ENCODE data around the gene TAF4.
"Not testable (repeated sequence)": the region's sequence is repeated elsewhere in the genome, so short reads cannot be mapped to it uniquely, and the experiment has no call there.

TAF4 gene

DNA sequence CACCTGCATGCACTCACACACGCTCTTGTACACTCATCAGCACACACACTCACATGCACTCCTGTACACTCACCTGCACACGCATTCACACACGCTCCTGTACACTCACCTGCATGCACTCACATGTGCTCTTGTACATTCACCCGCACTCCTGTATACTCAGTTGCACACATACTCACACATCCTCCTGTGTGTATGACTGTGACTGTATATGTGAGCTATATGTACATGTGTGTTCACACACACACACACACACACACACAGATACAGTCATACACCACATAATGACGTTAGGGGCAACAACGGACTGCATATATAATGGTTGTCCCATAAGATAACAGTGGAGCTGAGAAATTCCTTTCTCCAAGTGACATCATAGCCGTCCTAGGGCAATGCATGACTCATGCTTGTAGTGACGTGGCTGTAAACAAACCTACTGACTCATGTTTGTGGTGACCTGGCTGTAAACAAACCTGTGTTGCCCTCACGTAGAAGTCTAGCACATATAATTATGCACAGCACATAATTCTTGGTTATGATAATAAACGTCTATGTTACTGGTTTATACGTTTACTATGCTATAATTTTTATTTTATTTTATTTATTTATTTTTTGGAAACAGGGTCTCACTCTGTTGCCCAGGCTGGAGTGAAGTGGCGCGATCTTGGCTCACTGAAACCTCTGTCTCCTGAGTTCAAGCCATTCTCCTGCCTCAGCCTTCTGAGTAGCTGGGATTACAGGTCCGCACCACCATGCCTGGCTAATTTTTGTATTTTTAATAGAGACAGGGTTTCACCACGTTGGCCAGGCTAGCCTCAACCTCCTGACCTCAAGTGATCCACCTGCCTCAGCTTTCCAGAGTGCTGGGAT, 22.8 kb upstream of the TAF4 start:
- Histone ChIP-seq H3K4me1 (ENCODE audit: insufficient read depth, low read length) (peaks cover 5% of the 10 kb centered on the region), H3K36me3 (ENCODE audit: insufficient read depth, low read length) (no peaks in the 10 kb centered on the region), H3K9me3 (ENCODE audit: control insufficient read depth, insufficient read depth, low read length) (no peaks in the 10 kb centered on the region), H3K9ac (ENCODE audit: low read depth, low read length) (no peak overlapping the region)

DNA sequence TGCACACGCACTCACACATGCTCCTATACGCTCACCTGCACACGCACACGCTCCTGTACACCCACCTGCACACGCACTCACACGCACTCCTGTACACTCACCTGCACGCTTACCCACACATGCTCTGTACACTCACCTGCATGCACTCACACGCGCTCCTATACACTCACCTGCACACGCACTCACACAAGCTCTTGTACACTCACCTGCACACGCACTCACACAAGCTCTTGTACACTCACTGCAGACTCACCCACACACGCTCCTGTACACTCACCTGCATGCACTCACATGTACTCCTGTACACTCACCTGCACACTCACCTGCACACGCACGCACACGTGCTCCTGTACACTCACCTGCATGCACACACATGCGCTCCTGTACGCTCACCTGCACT, 22.0 kb upstream of the TAF4 start:
- no peaks in the 10 kb centered on the region for H3K9me3 ChIP-seq (ENCODE audit: control insufficient read depth, insufficient read depth, low read length)
- no peaks in the 10 kb centered on the region for H3K36me3 ChIP-seq (ENCODE audit: insufficient read depth, low read length)

DNA sequence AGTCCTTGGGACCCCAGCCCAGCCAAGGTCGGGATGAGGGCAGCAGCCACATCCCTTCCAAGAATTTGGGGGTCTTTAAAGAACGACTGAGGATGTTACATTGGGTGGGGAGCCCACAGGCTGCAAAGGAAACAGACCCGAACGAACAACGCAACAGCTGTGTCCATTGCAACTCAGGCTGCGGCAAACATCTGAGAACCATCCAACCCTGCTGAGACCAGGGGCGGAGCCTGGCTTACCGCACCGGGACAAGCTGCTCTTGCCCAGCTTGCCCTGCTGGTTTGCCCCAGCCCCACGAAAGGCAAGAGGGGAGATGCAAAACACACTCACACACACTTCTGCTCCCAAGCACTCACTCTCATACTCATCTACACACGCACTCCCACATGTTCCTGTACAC, 21.5 kb upstream of the TAF4 start:
- Histone ChIP-seq H3K36me3 (ENCODE audit: insufficient read depth, low read length) (no peaks in the 10 kb centered on the region), H3K9ac (ENCODE audit: low read depth, low read length) (no peak overlapping the region), H3K4me1 (ENCODE audit: insufficient read depth, low read length) (peaks cover 5% of the 10 kb centered on the region), H3K9me3 (ENCODE audit: control insufficient read depth, insufficient read depth, low read length) (no peaks in the 10 kb centered on the region)

More for the DNA sequence above, 22.0 kb upstream of the TAF4 start:
- Histone ChIP-seq H3K9ac (ENCODE audit: low read depth, low read length) (no peak overlapping the region), H3K4me1 (ENCODE audit: insufficient read depth, low read length) (peaks cover 5% of the 10 kb centered on the region)

DNA sequence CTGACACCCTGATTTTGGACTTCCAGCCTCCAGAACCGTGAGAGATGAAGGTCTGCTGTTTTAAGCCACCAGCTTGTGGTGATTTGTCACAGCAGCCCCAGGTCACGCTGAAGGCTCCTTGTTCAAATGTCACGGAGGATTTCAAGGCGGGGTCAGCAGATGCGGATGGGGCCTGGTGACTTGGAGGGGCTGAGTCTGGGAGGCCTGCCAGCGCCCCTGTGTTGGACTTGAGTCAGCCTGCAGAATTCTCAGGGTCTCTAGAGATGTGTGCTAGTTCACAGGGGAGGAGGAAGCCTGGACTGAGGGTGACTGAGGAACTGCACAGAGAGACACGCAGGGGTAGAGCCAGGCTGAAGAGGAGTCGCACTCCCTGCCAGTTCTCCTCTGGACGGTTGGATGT, 19.5 kb upstream of the TAF4 start:
- Histone ChIP-seq H3K4me1 (ENCODE audit: insufficient read depth, low read length) (peaks cover 5% of the 10 kb centered on the region), H3K36me3 (ENCODE audit: insufficient read depth, low read length) (no peaks in the 10 kb centered on the region), H3K9ac (ENCODE audit: low read depth, low read length) (no peak overlapping the region), H3K9me3 (ENCODE audit: control insufficient read depth, insufficient read depth, low read length) (no peaks in the 10 kb centered on the region)

DNA sequence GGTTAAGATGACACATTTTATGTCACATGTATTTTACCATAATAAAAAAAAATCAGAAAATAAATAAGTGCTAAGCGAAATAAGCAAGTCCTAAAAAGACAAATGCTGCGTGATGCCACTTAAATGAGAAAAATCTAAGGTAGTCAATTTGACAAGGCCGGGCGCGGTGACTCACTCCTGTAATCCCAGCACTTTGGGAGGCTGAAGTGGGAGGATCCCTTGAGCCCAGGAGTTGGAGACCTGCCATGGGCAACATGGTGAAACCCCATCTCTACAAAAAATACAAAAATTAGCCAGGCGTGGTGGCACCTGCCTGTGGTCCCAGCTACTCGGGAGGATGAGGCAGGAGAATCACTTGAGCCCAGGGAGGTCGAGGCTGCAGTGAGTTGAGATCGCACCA, 18.5 kb upstream of the TAF4 start:
- H3K4me1 ChIP-seq (ENCODE audit: insufficient read depth, low read length); H3K9me3 ChIP-seq (ENCODE audit: control insufficient read depth, insufficient read depth, low read length); H3K36me3 ChIP-seq (ENCODE audit: insufficient read depth, low read length); H3K9ac ChIP-seq (ENCODE audit: low read depth, low read length): not testable (repeated sequence)

DNA sequence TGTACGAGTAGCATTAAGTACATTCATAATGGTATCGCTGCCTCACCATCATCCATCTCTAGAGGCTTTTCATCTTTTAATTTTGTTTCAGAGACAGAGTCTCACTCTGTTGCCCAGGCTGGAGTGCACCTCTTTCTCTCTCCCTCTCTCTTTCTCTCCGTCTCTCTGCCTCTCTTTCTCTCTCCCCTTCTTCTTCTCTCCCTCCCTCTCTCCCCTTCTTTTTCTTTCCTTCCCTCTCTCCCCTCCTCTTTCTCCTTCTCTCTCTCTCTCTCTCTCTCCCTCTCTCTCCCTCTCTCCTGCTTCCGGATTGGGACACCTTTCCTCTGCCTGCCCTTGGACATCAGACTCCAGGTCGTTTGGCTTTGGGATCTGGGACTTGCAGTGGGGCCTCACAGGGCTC, 17.6 kb upstream of the TAF4 start:
- no peak overlapping the region for H3K9ac ChIP-seq (ENCODE audit: low read depth, low read length)
- no peaks in the 10 kb centered on the region for H3K9me3 ChIP-seq (ENCODE audit: control insufficient read depth, insufficient read depth, low read length)
- H3K36me3 ChIP-seq (ENCODE audit: insufficient read depth, low read length): no peaks in the 10 kb centered on the region
- H3K4me1 ChIP-seq (ENCODE audit: insufficient read depth, low read length): peaks cover 5% of the 10 kb centered on the region

DNA sequence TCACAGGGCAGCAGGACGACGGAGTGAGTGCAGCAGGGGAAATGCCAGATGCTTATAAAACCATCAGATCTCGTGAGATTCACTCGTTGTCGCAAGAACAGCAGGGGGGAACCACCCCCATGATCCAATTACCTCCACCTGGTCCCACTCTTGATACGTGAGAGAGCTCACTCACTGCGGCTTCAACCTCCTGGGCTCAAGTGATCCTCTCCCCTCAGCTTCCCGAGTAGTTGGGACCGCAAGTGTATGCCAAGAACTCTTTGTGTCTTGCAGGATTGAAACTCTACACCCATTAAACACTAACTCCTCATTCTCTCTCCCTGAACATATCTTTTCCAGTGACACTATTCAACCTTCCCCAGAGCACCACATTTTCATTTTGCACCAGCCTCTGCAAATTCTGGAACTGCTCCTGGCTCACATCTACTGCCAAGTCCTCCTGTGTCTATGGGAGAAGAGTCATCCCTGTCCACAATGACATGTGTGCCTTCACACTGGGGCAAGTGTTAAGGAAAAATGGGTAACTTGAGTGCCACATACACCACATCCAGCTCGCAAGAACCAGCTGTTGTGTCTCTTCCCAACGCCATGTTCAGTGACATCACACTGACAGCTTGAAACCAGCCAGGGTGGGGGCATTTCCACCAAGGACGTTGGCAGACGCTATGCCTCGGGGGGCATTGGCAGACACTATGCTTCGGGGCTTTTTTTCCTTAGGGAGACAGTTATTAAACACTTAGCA, 14.7 kb upstream of the TAF4 start:
- H3K36me3 ChIP-seq (ENCODE audit: insufficient read depth, low read length): no peaks in the 10 kb centered on the region
- H3K4me1 ChIP-seq (ENCODE audit: insufficient read depth, low read length): no peaks in the 10 kb centered on the region
- no peaks in the 10 kb centered on the region for H3K9me3 ChIP-seq (ENCODE audit: control insufficient read depth, insufficient read depth, low read length)
- H3K9ac ChIP-seq (ENCODE audit: low read depth, low read length): no peak overlapping the region

DNA sequence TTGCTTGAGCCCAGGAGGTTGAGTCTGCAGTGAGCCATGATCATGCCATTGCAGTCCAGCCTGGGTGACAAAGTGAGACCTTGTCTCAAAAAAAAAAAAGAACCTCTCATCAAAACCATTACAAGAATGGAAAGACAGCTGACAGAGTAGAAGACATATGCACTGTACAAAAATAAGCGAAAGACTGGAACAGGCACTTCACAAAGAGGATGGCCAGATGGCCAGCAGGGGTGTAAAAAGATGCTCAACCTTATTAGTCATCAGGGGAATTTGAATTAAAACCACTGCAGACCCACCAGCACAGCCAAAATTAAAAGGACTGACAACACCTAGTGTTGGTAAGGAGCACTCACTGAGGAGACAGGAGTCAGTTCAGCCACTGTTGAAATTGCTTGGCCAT, 13.5 kb upstream of the TAF4 start:
- Histone ChIP-seq H3K9ac (ENCODE audit: low read depth, low read length) (no peak overlapping the region), H3K36me3 (ENCODE audit: insufficient read depth, low read length) (no peaks in the 10 kb centered on the region), H3K4me1 (ENCODE audit: insufficient read depth, low read length) (no peaks in the 10 kb centered on the region), H3K9me3 (ENCODE audit: control insufficient read depth, insufficient read depth, low read length) (no peaks in the 10 kb centered on the region)

DNA sequence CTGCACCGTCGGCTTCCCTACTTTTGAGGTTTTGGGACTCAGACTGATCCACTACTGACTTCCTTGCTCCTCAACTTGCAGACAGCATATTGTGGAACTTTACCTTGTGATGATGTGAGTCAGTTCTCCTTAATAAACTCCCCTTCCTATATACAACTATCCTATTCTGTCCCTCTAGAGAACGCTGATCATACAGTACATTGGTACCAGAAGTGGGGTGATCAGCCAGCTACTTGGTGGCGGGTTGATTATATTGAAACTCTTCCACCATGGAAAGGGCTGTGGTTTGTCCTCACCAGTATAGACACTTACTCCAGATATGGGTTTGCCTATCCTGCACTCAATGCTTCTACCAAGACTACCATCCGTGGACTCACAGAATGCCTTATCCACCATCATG, 7.6 kb upstream of the TAF4 start:
- no peaks in the 10 kb centered on the region for H3K36me3 ChIP-seq (ENCODE audit: insufficient read depth, low read length)
- peaks cover 9% of the 10 kb centered on the region; the same call in 1 of the 2 replicates for H3K9me3 ChIP-seq (ENCODE audit: control insufficient read depth, insufficient read depth, low read length)
- no peaks in the 10 kb centered on the region for H3K4me1 ChIP-seq (ENCODE audit: insufficient read depth, low read length)
- no peak overlapping the region for H3K9ac ChIP-seq (ENCODE audit: low read depth, low read length)

DNA sequence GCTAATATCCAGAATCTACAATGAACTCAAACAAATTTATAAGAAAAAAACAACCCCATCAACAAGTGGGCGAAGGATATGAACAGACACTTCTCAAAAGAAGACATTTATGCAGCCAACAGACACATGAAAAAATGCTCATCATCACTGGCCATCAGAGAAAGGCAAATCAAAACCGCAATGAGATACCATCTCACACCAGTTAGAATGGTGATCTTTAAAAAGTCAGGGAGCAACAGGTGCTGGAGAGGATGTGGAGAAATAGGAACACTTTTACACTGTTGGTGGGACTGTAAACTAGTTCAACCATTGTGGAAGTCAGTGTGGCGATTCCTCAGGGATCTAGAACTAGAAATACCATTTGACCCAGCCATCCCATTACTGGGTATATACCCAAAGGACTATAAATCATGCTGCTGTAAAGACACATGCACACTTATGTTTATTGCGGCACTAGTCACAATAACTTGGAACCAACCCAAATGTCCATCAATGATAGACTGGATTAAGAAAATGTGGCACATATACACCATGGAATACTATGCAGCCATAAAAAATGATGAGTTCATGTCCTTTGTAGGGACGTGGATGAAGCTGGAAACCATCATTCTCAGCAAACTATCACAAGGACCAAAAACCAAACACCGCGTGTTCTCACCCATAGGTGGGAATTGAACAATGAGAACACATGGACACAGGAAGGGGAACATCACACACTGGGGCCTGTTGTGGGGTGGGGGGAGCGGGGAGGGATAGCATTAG, 6.2 kb upstream of the TAF4 start:
- not testable (repeated sequence) for H3K4me1 ChIP-seq (ENCODE audit: insufficient read depth, low read length); H3K9me3 ChIP-seq (ENCODE audit: control insufficient read depth, insufficient read depth, low read length); H3K36me3 ChIP-seq (ENCODE audit: insufficient read depth, low read length); H3K9ac ChIP-seq (ENCODE audit: low read depth, low read length)

DNA sequence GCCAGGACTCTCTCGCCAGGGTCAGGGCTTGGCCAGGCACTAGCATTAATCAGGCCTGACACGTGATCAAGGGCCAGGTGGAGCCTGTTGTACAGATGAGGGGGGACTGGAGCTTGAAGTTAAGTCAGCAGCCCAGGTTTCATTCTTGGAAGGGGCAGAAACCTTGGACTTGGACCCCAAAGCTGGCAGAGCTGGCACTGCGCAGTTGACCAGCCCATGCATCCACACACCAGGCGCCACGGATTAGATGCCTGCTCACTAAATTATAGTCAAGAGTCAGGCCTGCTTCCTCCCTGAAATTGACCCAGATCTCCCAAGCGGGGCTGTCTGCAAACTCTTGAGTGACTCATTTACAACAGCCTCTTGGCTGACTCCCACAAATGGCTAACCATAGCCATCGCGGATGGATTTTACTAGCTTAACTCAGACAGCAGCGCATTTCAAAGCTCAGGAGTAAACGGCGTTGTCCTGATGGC, 4.1 kb upstream of the TAF4 start:
- H3K9ac ChIP-seq (ENCODE audit: low read depth, low read length): no peak overlapping the region
- no peaks in the 10 kb centered on the region for H3K36me3 ChIP-seq (ENCODE audit: insufficient read depth, low read length)
- H3K9me3 ChIP-seq (ENCODE audit: control insufficient read depth, insufficient read depth, low read length): peaks cover 9% of the 10 kb centered on the region; the same call in 1 of the 2 replicates

DNA sequence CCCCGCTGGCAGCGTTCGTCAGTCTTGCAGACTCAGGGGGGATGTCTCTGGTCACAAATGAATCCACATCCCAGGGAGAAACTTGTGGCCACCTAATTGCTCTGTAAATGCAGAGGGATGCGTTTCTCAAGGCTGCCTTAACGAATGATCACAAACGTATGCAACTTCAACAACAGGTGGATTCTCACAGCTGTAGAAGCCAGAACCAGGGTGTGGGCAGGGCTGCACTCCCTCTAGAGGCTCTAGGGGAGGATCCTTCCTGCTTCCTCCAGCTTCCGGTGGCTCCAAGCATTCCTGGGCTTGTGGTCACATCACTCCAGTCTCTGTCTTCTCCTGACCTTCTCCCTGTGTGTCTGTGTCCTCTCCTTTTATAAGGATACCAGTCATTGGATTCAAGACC, 3.3 kb upstream of the TAF4 start:
- no peak overlapping the region for H3K9ac ChIP-seq (ENCODE audit: low read depth, low read length)
- H3K4me1 ChIP-seq (ENCODE audit: insufficient read depth, low read length): peaks cover 8% of the 10 kb centered on the region; the same call in 1 of the 2 replicates
- peaks cover 9% of the 10 kb centered on the region; the same call in 1 of the 2 replicates for H3K9me3 ChIP-seq (ENCODE audit: control insufficient read depth, insufficient read depth, low read length)
- no peaks in the 10 kb centered on the region for H3K36me3 ChIP-seq (ENCODE audit: insufficient read depth, low read length)

More for the DNA sequence above, 4.1 kb upstream of the TAF4 start:
- peaks cover 8% of the 10 kb centered on the region; the same call in 1 of the 2 replicates for H3K4me1 ChIP-seq (ENCODE audit: insufficient read depth, low read length)

DNA sequence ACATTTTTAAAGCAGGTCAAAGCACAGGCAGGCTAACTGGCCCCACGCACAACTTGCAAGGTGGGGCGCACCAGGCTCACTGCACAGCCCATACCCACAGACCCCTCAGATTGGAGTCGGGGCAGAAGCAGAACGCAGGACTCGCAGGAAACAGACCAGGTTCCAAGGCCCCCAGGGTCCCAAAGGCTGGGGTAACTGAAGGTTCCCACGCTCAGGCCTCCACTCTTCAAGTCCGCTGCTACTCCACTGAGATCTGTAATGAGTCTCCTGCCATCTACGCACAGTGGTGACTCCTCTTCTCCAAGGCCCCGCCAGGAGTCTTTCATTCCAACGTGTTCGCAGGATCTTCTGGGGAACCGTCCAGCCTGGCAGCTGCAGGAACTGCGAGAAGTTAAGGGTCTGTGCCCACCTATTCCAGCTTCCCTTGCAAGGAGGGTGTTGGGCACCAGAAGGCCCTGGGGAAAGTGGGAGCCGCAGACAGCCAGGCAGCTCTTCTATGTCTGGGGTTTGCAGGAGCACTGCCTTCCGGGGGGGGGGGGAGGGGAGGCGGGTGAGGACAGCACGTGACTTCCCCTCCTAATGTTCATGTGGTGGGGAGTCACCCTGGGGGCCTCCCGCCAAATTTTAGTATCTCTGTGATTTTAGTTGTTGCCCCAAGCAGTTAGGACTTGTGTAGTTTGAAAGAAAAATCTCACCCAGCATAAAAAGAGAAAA, 2.0 kb upstream of the TAF4 start:
- Histone ChIP-seq H3K4me1 (ENCODE audit: insufficient read depth, low read length) (peaks cover 8% of the 10 kb centered on the region; the same call in 1 of the 2 replicates), H3K9me3 (ENCODE audit: control insufficient read depth, insufficient read depth, low read length) (peaks cover 3% of the 10 kb centered on the region; the same call in 1 of the 2 replicates), H3K9ac (ENCODE audit: low read depth, low read length) (peak overlapping the region; percentile 15; the same call in 1 of the 2 replicates)

More for the DNA sequence above, 2.0 kb upstream of the TAF4 start:
- no peaks in the 10 kb centered on the region for H3K36me3 ChIP-seq (ENCODE audit: insufficient read depth, low read length)

Measured in ES-I3 (cell line).